IPS-18c (cell line): ENCODE data around the gene ARHGDIG.

Source experiments
- H3K4me3 ChIP-seq: 2 replicates; pipeline ENCODE4 v1.7.0; 2013; ENCODE audit warnings: low read depth, mild to moderate bottlenecking, low read length, moderate library complexity; ENCODE audit not compliant: insufficient read depth
- H3K9me3 ChIP-seq: one replicate; pipeline ENCODE4 v1.6.1; 2013; ENCODE audit warnings: mild to moderate bottlenecking, low read length, moderate library complexity; ENCODE audit not compliant: control insufficient read depth, insufficient read depth

ARHGDIG gene

DNA sequence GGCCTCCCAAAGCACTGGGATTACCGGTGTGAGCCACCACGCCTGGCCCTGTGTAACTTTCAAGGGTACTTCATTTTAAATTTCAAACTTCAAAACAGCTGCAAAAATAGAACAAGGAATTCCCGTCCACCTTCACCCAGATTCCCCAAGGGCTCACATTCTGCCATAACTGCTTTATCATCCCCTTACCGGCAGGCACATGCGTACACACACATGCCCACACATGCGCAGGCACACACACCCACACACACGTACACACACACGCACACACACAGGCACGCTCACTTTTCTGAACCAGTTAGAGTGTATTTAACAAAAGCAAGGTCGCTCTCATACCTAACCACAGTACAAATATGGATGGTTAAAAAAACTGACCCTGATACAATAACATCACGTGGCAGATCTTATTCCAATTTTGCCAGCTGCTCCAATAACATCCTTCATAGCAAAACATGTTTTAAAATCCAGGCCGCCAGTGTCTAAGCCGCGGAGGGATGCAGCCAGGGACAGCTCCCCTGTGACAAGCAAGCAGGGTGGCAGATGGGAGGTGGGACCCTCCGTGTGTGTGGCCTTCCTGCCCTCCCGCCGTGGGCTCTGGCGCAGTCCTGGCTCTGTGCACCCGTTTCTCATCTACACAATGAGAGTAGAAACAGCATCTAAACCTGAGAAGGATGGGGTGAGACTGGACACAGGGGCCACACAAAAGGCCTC is 25.7 kb downstream of the ARHGDIG start:
- Histone ChIP-seq H3K4me3 (no peak overlapping the region), H3K9me3 (no peaks in the 10 kb centered on the region)

DNA sequence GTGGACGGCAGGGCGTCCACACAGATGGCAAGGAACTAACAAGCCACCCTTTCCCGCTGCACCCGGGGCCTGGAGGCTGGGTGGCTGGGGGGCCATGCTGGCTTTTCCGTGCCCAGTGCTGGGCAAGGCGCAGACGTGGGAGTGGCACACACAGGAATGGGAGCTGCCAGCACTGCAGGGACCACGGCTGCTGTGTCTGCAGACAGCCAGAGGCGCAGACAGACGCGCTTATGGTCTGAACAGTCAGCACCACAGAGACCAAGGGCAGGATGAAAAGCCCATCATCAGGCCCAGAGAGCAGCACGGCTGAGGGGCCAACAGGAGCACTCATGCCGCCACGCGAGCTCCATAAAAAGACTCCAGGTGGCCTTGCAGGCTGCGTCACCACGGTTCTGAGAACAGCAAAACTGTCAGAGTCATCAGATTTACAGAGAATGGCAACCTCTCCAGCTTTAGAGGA is 26.6 kb downstream of the ARHGDIG start:
- Histone ChIP-seq H3K4me3 (no peak overlapping the region), H3K9me3 (no peaks in the 10 kb centered on the region)

DNA sequence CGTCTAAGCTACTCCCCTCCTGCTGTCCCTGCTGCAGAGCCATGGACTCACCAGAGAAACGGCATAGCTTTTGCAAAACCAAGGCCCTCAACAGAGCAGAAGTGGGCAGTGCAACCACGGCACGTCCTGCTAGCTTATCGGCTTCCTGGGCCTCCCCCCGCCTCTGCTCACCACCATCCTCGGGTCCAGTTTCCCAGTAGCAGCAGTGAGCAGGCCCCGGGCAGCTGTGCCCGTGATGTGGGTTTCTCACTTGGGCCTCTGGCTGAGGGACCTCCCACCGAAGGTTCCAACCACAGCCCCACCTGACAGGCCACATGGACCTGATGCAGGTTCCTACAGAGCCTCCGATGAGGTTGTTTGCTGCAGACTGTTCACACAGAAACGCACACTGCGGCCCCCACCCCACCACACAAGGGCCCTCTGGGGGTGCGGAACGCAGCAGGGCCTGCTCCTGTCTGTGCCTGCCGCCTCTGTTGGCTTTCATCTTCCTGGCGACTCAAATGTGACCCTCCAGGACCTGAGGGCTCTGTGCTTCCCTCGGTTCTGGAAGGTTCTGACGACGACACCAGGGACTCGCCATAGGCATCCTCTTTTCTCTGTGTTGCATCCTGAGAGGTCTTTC is 27.4 kb downstream of the ARHGDIG start:
- H3K4me3 ChIP-seq, result no peak overlapping the region
- H3K9me3 ChIP-seq, result no peaks in the 10 kb centered on the region

DNA sequence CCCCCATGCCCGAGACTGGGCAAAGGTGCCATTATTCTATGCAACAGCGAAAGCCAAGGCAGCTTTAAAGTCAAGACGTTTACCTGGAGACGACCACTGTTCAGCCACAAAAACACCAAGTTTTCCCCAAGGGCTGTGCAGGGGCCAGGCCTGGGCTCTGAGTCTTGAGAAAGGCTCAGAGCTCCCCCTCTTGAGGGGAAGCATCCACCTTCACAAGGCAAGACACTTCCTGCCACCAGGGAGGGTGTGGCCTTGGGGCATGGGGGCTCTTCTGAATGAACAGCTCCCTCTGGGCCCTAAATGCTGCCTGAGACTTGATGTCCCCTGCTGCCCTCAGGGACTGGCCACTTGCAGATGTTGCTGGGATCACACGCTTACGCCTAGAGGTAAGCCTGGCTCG is 29.1 kb downstream of the ARHGDIG start:
- Histone ChIP-seq H3K9me3 (no peaks in the 10 kb centered on the region), H3K4me3 (no peak overlapping the region)

DNA sequence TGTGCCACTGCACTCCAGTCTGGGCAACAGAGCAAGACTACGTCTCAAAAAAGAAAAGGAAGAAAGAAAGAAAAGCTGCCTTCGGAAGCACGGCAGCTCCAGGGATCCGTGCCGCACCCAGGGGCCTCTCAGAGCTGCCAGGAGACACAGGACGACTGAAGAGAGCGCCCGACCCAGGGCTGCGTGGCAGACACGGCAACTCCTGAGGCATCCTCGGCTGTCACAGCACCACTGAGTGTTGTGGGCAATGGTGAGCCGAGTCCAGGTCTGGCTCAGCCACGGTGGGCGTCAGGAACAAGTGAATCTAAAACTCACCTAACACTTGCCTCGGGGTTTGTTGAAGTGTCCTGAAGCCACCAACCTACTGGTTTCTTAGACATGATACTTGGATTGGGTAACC is 31.3 kb downstream of the ARHGDIG start:
- Histone ChIP-seq H3K9me3 (no peaks in the 10 kb centered on the region), H3K4me3 (no peak overlapping the region)

DNA sequence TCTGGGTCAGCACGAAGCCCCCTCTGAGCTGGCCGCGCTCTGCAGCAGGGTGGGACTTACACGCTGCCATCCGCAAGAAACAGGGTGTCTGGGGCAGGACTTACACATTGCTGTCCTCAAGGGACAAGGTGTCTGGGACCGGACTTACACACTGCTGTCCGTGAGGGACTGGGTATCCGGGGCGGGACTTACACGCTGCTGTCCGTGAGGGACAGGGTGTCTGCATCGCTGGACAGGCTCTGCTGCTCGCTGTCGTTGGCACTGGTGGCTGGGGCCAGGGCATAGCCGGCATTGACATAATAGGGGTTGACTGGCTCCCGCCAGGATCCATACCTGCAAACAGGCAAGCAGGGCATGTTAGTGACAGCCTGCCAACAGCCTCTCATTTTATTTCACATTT is 34.0 kb downstream of the ARHGDIG start:
- Histone ChIP-seq H3K9me3 (no peaks in the 10 kb centered on the region), H3K4me3 (no peak overlapping the region)

DNA sequence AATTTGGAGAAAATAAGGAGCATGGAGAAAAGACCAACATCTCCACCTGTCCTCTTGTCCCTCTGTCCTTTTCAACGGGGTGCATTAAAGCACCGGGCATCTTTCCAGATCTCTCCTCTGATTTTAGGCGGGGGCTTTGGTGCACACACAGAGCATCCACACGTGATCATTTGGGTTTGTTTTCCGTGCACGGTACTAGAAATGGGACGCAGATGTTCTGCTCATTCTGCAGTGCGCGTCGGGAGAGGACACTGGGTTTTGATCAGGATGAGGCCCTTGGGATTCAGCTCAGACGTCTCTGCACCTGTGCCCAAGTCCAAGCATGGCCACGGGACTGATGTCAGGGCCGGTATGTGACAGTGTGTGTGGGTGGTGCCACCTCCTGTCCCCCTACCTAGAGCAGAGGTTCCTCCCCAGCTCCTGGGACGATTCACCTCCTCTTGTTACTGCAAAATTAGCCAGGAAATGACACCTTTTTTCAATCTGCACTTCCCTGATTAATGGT is 34.5 kb downstream of the ARHGDIG start:
- Histone ChIP-seq H3K9me3 (no peaks in the 10 kb centered on the region), H3K4me3 (no peak overlapping the region)

DNA sequence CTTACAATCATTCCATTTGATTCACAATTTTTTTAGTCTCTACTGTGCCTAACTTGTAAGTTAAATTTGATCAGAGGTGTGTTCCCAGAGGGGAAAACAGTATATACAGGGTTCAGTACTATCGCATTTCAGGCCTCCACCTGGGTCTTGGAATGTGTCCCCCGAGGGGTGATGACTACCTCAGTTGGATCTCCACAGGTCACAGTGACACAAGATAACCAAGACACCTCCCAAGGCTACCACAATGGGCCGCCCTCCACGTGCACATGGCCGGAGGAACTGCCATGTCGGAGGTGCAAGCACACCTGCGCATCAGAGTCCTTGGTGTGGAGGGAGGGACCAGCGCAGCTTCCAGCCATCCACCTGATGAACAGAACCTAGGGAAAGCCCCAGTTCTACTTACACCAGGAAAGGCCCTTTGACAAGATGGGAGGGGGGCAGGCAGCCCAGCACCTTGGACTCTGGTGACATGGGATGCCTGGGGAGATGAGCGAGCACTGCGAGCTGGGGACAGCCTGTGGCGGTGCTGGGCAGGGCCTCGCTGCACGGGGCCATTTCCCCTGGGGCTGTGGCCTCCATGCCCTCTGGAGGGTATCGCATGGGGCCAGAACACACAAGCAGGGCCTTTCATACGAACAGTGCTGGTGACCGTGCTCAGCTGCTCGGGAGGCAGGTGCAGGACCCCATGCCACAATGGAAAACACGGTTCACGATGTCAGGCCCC is 36.5 kb downstream of the ARHGDIG start:
- Histone ChIP-seq H3K4me3 (no peak overlapping the region), H3K9me3 (no peaks in the 10 kb centered on the region)

DNA sequence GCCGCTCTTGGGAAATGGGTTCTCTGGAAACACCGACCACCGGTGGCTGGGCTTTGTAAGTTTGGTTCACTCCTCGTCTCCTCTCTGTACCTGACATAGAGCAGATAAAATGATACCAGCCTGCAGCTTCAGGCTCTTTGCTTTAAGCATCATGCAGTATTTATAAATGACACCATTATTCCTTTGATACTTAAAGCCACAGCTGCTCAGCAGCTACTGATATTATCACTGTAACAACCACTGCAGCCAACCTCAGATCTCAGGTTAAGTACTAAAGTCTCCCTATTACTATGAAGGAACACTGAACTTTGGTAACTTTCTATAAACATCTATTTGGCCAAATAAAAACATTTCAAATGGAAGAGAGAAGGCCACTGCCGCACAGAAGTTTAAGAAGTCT is 37.2 kb downstream of the ARHGDIG start:
- no peak overlapping the region for H3K4me3 ChIP-seq
- no peaks in the 10 kb centered on the region for H3K9me3 ChIP-seq

DNA sequence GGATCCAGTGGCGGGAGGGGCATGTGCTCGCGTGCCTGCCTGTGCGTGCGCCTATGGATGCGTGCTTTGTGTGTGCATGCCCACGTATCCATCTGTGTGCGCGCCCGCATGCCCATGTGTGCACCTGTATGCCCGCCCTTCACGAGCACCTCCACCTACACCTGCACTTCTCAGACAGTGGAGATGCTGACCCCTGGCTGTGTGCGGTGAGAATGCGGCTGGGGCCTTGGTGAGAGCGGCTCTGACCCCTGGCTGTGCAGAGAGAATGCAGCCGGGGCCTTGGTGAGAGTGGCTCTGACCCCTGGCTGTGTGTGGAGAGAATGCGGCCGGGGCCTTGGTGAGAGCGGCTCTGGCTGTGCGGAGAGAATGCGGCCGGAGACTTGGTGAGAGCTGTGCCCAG is 38.2 kb downstream of the ARHGDIG start:
- H3K4me3 ChIP-seq, result no peak overlapping the region
- no peaks in the 10 kb centered on the region for H3K9me3 ChIP-seq

DNA sequence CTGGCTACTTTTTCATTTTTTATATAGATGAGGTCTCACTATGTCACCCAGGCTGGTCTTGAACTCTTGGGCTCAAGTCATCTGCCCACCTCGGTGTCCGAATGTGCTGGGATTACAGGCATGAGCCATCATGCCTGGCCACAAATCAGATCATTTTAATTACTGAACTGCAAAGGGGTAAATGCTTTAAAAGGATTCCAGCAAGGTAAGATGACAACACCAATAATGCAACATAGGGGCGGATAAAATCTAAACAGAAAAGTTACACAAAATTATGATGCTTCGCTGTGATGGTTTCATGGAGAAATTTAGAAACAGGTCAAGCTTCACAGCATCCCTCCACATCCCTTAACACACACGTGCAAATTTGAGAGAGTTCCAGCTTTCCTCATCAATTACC is 39.8 kb downstream of the ARHGDIG start:
- H3K9me3 ChIP-seq, result no peaks in the 10 kb centered on the region
- no peak overlapping the region for H3K4me3 ChIP-seq

DNA sequence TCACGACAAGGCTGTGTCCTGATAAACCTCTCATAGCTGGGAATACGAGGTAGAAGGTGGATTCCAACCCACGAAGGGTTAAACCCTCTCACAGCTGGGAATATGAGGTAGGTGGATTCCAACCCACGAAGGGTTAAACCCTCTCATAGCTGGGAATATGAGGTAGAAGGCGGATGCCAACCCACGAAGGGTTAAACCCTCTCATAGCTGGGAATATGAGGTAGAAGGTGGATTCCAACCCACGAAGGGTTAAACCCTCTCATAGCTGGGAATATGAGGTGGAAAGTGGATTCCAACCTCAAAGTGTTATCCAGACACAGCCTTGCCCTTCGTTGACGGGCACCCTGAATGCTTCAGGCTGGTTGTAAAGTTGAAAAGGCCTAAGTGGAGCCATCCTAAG is 41.1 kb downstream of the ARHGDIG start:
- H3K9me3 ChIP-seq, result no peaks in the 10 kb centered on the region

DNA sequence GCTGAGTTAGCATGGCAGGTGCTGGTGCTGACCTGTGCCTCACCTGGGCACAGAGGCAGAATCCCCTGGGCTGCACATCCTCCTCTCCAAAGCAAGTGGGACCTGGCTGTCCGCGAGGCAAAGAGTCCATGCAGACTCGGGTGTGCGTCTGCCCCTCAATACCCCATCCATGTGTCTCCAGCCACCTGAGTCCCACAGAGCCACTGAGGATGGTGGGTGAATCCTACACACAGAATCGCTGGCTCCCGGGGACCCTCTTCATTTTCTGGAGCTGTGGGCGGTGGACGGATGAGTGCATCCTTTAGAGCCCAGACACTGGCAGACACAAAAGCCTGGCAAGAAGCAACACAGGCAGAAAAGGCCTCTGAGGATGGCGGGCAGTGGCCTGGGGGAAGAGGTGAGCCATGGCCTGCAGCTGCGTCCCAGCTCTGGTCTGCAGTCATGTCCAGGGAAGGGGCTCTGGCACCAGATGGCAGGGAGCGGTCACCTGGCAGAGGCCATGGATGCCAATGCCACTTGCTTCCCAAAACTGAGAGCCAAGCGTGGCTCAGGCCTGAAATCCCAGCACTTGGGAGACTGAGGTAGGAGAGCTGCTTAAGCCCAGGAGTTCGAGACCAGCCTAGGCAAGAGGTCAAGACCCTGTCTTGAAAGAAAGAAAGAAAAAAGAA is 42.2 kb downstream of the ARHGDIG start:
- Histone ChIP-seq H3K9me3 (no peaks in the 10 kb centered on the region), H3K4me3 (no peak overlapping the region)

More for the DNA sequence above, 41.1 kb downstream of the ARHGDIG start:
- no peak overlapping the region for H3K4me3 ChIP-seq

DNA sequence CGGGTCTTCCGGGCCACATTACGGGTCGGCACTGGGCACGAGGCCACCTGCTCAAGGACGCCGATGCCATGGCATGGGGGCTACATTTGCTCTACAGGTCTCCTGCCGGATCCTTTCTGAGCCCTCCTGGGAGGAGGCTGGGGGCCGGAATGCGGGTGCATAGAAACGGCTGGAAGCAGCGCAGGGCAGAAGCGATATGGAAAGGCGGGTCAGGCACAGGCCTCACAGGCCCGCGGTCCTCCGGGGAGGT is 43.7 kb downstream of the ARHGDIG start:
- Histone ChIP-seq H3K4me3 (no peak overlapping the region), H3K9me3 (no peaks in the 10 kb centered on the region)

DNA sequence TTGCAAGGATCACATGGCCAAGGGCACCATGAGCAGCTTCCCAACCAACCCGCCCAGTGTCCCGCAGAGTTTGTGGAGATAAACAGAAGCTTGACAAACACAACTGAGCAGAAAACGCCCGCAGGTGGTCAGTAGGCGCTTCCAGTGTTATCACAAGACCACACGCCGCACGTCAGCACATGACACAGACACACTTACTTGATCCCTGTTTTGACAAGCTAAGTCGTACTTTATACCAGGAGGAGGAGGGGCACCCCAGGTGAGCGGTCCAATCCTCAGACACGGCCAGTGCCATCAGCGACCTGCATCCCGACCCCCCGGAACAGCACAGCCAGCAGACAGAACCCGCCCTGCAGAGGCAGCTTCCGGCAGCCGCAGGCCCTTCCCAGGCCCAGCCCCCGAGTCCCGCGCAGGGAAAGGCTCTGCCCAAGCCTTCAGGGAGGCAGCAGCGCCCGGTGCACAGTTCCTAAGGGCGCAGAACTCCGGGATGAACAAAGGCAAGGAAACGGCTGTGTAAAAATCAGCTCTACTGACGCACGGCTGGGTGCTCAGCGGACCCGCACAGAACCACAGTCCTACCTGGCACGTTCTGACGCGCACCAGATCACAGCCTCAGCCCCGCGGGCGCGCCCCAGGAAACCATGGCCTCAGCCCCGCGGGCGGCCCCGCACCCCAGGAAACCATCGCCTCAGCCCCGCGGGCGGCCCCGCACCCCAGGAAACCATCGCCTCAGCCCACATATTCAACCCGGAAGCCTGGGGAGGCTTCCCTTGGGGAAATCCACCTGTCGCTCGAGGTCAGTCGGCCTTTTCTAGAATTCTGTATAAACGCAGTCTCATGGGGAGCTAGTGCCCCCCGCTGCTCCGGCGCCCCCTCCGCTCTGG is 44.3 kb downstream of the ARHGDIG start:
- no peak overlapping the region for H3K4me3 ChIP-seq
- H3K9me3 ChIP-seq, result no peaks in the 10 kb centered on the region

DNA sequence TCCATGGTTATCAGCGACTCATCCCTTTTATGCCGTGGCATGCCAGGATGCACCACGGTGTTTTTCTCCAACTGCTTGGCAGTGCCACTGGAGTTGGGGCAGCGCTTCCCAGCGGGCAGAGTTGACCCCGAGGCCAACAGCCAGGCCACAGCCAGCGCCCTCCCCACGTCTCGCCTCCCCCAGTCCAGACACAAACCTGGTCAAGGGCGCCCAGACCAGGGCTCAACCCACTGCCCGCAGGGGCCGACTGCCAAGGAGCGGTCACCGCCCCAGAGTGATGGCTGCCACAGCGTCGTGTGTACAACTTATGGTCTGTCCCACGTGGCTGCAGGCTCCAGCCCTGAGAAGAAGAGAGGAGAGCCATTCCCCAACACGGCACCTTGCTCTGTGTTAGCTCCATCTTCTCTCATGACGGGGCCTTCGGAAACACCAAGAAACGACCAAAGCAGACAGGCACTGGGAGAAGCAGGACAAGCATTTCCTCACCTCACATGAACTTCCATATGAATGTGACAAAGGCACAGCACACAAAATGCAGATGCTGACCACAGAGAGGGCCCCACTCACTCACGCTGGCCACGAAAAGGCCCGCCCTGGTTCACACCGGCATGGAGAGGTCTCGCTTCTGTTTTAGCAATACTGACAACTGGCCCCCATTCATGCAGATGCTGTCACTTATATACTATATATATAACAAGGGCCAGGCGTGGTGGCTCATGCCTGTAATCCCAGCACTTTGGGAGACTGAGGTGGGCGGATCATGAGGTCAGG is 45.2 kb downstream of the ARHGDIG start:
- H3K4me3 ChIP-seq, result no peak overlapping the region
- H3K9me3 ChIP-seq, result no peaks in the 10 kb centered on the region
